ENCODE results near the gene DNAJB7.

The DNAJB7 gene

DNA sequence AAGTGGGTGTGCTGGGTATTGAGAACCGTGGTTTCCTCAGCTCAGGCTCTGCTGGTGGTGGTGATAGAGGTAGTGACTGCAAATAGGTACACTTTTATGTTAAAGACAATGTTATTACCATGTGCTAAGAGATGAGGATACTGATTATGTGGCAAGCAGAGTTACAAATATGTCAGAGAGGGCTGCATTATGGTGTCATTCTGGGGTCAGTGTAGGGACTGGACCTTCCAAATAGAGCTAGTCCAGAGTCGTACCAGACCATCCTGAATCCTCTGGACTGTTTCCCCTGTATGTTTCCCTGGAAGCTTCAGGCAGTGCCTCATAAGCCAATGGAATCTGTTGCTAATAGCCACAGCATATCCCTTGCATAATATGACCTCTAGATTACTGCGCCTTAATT, at the start of gene DNAJB7:
Gene DNAJB7, minus strand, starts transcription at position 101 of the 400 bp plus-strand sequence. CDS start 119 bp downstream, outside the sequence.
- Histone ChIP-seq H3K4me3 (ENCODE audit: low read depth, low read length) (no peak within 1 kb of the TSS), H3K36me3 (peaks cover 11% of the 10 kb centered on the region), H3K9me3 (ENCODE audit: severe bottlenecking) (no peaks in the 10 kb centered on the region), H3K27me3 (ENCODE audit: insufficient read depth, low read depth, severe bottlenecking) (no peaks in the 10 kb centered on the region), H3K27ac (no peak within 1 kb of the TSS)
- TF ChIP-seq, protein P1, sequence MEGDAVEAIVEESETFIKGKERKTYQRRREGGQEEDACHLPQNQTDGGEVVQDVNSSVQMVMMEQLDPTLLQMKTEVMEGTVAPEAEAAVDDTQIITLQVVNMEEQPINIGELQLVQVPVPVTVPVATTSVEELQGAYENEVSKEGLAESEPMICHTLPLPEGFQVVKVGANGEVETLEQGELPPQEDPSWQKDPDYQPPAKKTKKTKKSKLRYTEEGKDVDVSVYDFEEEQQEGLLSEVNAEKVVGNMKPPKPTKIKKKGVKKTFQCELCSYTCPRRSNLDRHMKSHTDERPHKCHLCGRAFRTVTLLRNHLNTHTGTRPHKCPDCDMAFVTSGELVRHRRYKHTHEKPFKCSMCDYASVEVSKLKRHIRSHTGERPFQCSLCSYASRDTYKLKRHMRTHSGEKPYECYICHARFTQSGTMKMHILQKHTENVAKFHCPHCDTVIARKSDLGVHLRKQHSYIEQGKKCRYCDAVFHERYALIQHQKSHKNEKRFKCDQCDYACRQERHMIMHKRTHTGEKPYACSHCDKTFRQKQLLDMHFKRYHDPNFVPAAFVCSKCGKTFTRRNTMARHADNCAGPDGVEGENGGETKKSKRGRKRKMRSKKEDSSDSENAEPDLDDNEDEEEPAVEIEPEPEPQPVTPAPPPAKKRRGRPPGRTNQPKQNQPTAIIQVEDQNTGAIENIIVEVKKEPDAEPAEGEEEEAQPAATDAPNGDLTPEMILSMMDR (IDR thresholded peaks at IDR 0.05; ENCODE audit: low read depth, low read length), result no peak
- DNase-seq, result no peak

DNA sequence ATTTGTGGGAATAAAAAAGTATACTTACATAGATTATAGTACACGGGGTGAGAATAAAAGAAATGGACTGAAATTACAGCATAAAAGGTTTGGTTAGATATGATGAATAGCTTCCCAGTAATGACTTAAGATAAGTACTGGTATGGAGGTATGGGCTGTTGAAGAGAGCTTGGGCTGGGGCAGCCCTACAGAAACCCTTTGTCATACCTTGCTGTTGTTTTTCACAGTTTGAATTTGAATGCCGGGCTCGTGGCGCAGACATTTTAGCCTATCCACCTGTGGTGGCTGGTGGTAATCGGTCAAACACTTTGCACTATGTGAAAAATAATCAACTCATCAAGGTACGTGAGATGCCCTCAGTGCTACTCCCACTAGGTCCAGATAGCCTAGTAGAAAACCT, 47.0 kb upstream of the DNAJB7 start:
- no peaks in the 10 kb centered on the region for H3K9me3 ChIP-seq (ENCODE audit: severe bottlenecking)
- TF ChIP-seq, protein P1 (IDR thresholded peaks at IDR 0.05; ENCODE audit: low read depth, low read length), result no peak
- DNase-seq, result no peak
- H3K36me3 ChIP-seq, result peaks cover 10% of the 10 kb centered on the region
- H3K27me3 ChIP-seq (ENCODE audit: insufficient read depth, low read depth, severe bottlenecking), result no peaks in the 10 kb centered on the region
- no peak overlapping the region for H3K4me3 ChIP-seq (ENCODE audit: low read depth, low read length)
- no peak overlapping the region for H3K27ac ChIP-seq

DNA sequence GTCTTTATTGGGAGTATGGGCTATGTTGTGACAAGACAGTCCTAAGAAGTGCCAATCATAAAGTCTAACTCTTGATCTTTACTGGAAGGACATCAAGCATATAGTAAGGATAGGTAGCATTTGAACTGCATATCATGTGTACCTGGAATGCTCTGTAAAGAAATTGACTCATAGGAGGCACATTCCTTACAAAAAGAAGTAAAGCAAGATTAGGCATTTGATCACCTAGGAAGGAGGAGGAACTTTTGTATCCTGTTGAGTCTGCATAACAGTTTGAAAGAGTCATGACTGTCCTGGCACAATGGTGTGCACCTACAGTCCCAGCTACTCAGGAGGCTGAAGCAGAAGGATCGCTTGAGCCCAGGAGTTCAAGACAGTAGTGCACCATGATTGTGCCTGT, 42.2 kb upstream of the DNAJB7 start:
- TF ChIP-seq, protein P1 (IDR thresholded peaks at IDR 0.05; ENCODE audit: low read depth, low read length), result no peak
- Histone ChIP-seq H3K4me3 (ENCODE audit: low read depth, low read length) (no peak overlapping the region), H3K27ac (no peak overlapping the region), H3K36me3 (peaks cover 6% of the 10 kb centered on the region), H3K27me3 (ENCODE audit: insufficient read depth, low read depth, severe bottlenecking) (no peaks in the 10 kb centered on the region), H3K9me3 (ENCODE audit: severe bottlenecking) (no peaks in the 10 kb centered on the region)
- DNase-seq, result no peak

DNA sequence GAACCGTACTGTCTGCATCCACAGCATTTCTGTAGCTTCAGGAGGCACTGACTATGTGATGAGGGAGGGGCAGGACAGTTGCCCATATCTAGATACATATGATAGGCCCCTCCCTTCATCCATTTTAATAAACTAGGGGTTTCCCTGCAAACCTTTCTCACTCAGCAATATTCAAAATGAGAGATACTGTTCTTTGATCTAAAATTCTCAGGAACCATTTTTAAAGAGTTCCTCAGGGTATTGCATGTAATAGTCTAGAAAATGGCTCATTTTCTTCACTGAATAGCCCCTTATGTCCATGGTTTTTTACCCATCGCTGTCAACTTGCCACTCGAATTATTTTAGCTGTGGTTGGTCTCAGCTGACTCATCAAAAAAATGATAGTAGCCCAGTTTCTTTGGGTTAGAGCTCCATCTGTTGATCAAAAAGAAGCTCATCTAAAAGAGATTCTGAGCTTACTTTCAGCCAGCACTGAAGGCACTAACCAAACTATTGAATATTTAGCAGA, 37.0 kb upstream of the DNAJB7 start:
- no peaks in the 10 kb centered on the region for H3K9me3 ChIP-seq (ENCODE audit: severe bottlenecking)
- TF ChIP-seq, protein P1 (IDR thresholded peaks at IDR 0.05; ENCODE audit: low read depth, low read length), result peak; percentile 53
- H3K4me3 ChIP-seq (ENCODE audit: low read depth, low read length), result no peak overlapping the region
- DNase-seq, result no peak
- no peak overlapping the region; the same call in 1 of the 2 replicates for H3K27ac ChIP-seq
- no peaks in the 10 kb centered on the region for H3K27me3 ChIP-seq (ENCODE audit: insufficient read depth, low read depth, severe bottlenecking)
- no peaks in the 10 kb centered on the region for H3K36me3 ChIP-seq

DNA sequence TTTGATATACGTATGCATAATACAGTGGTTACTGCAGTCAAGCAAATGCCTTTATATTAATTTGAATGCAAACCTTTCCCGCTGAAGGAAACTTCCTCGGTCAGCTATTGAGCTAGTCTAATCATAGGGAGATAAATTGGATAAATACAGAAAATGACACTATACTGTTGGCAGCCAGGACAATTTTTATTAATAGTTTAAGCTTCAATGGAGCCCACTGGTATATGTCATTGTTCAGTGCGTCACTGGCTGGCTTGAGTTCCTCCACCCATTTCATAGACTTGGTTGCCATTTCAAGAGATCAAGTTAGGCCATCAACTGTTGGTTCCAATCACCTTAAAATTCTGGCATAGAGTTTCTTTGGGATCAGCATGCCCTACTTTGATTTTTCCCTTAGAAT, 32.5 kb upstream of the DNAJB7 start:
- H3K9me3 ChIP-seq (ENCODE audit: severe bottlenecking), result no peaks in the 10 kb centered on the region
- TF ChIP-seq, protein P1 (IDR thresholded peaks at IDR 0.05; ENCODE audit: low read depth, low read length), result no peak

DNA sequence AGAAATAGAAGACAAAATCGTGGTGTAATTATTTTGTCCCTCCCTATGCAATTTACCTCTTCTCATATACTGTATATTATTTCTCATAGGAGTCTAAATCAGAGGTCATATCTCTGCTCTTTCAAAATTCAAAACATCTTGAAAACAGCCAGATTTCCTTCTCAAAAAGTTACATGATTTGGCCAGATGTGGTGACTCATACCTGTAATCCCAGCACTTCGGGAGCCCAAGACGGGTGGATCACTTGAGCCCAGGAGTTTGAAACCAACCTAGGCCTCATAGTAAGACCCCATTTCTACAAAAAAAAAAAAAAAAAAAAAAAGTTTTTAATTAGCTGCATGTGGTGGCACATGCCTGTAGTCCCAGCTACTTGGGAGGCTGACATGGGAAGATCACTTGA, 29.0 kb upstream of the DNAJB7 start:
- Histone ChIP-seq H3K9me3 (ENCODE audit: severe bottlenecking) (no peaks in the 10 kb centered on the region), H3K4me3 (ENCODE audit: low read depth, low read length) (no peak overlapping the region), H3K36me3 (peaks cover 27% of the 10 kb centered on the region), H3K27ac (no peak overlapping the region), H3K27me3 (ENCODE audit: insufficient read depth, low read depth, severe bottlenecking) (no peaks in the 10 kb centered on the region)
- no peak for DNase-seq
- TF ChIP-seq, protein P1 (IDR thresholded peaks at IDR 0.05; ENCODE audit: low read depth, low read length), result no peak

More for the DNA sequence above, 32.5 kb upstream of the DNAJB7 start:
- Histone ChIP-seq H3K36me3 (peaks cover 1% of the 10 kb centered on the region; the same call in 1 of the 2 replicates), H3K27me3 (ENCODE audit: insufficient read depth, low read depth, severe bottlenecking) (no peaks in the 10 kb centered on the region), H3K4me3 (ENCODE audit: low read depth, low read length) (no peak overlapping the region), H3K27ac (no peak overlapping the region)
- no peak for DNase-seq

Data from WERI-Rb-1 (cell line).